ENCODE results near the gene CTBP2. TPM values are rescaled to one million over a fixed set of nuclear protein-coding genes. Genes with fewer than 3 reads are reported as not detected.
A peak's percentile ranks its signal among the peaks of the same experiment; 100 is the strongest.

Gene CTBP2
- total RNA-seq, 2 donors from 2014 or later: 107 to 142 TPM

GRCh38 chr10:125133696-125134482, 26.5 kb downstream of the CTBP2 start:
- DNase-seq (no peak), ATAC-seq (no peak)
- intact Hi-C loops (cut with DNase I, micrococcal nuclease): no loop called here

DNA sequence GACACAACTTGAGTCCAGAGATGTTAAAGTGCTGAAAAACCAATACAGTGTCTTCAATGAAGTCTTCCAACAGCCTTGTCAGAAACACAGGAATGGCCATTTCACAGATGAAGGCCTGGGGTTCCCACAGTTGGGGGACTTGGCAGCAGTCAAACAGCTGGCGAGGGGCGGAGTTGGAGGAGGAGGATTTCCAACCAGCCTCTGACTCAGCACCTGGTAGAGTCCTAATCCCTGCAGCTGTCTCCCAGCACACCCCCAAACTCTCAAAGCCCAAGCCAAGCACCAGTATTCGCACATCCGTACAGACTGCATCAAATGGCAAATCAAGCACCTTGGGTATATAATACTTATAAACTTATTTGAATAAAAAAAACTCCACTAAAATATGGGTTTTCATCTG, 28.0 kb downstream of the CTBP2 start:
- intact Hi-C loops (cut with DNase I, micrococcal nuclease): no loop called here
- ATAC-seq: no peak
- DNase-seq: peak in 1 of 2 donors; percentile 13

- DNase-seq: no peak
- ATAC-seq: no peak
- intact Hi-C loops (cut with DNase I, micrococcal nuclease): no loop called here
Measured at GRCh38 chr10:125130916-125131315, 29.4 kb downstream of the CTBP2 start.

GRCh38 chr10:125130260-125130659, 30.1 kb downstream of the CTBP2 start:
- intact Hi-C loops (cut with DNase I, micrococcal nuclease): no loop called here
- DNase-seq (no peak), ATAC-seq (no peak)

- DNase-seq: no peak
- no peak for ATAC-seq
- intact Hi-C loops (cut with DNase I, micrococcal nuclease): no loop called here
Measured at GRCh38 chr10:125129076-125129458, 31.3 kb downstream of the CTBP2 start.

DNA sequence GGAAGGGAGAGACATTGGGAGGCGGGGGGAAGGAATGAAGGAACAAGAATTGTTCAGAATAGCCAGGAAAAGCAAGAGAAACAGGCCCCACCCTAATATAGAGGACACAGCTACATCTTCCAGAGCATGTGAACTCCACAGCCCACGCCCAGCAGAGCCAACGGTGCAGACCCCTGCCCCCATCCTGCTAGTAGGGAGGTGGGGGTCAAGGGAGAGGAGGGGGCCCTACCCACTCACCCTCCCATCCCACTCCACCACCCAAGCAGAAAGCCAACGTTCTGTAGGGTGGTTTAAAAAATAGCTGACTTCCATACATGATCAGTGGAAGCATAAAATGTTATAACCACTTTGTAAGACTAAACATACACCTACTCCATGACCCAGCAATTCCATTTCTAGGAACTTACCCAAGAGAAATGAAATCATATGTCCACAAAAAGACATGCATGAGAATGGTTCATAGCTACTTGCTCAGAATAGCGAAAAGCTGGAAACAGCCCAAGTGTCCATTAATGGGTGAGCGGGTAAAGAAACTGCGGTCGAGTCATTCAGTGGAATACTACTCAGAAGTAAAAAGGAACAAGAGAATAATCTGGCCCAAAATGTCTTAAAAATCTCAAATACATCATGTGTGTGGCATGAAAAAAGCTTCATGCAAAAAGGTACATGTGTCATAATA, 31.8 kb downstream of the CTBP2 start:
- no peak for ATAC-seq
- no peak for DNase-seq
- intact Hi-C loops (cut with DNase I, micrococcal nuclease): no loop called here

DNA sequence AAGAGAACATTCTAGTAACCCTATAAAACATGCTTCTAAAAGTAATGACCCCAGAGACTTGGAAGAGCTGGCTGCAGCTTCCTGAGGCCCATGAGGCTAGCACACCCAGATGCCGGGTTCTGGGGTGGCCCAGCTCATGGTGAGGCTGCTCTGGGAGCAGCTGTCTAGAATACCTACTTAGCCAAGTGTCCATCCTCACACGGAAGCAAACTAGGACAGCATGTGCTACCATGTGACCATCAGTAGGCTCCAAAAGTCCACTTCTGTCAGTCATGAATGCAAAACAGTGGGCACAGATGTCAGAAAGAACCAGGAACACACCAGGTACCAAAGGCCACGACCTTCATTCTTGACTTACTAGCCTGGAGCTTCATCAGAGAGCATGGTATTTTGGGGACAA, 32.4 kb downstream of the CTBP2 start:
- intact Hi-C loops (cut with DNase I, micrococcal nuclease): no loop called here
- ATAC-seq: peak; percentile 15
- DNase-seq: no peak

- DNase-seq: no peak
- ATAC-seq: no peak
- intact Hi-C loops (cut with DNase I, micrococcal nuclease): no loop called here
Measured at GRCh38 chr10:125127110-125127509, 33.3 kb downstream of the CTBP2 start.

- intact Hi-C loops (cut with DNase I, micrococcal nuclease): no loop called here
- ATAC-seq: no peak
Measured at GRCh38 chr10:125125951-125126735, 34.2 kb downstream of the CTBP2 start.

GRCh38 chr10:125124907-125125306, 35.5 kb downstream of the CTBP2 start:
- DNase-seq (peak in 1 of 2 donors; percentile 23), ATAC-seq (peak; percentile 14)
- intact Hi-C loops (cut with DNase I, micrococcal nuclease): no loop called here

More at GRCh38 chr10:125125951-125126735, 34.2 kb downstream of the CTBP2 start:
- DNase-seq: no peak

DNA sequence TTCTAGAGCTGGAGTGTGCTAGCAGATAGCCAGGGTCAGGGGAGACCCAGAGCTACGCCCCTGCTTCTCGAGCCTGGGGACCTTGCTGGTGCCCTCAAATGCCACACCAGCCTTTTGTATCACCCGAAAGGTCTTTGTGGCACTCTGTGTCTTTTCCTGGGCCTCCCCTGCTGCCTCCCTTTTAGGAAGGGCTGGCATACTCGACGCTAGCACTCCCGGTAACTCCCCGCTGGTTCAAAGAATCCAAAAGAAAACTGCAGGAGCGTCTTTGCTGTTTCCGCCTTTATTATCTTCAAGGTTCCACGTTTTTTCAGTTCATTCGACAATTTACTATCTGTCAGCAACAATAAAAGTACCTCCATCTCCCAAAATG, 36.3 kb downstream of the CTBP2 start:
- no peak for DNase-seq
- ATAC-seq: peak; percentile 13
- intact Hi-C loops (cut with DNase I, micrococcal nuclease): no loop called here

DNA sequence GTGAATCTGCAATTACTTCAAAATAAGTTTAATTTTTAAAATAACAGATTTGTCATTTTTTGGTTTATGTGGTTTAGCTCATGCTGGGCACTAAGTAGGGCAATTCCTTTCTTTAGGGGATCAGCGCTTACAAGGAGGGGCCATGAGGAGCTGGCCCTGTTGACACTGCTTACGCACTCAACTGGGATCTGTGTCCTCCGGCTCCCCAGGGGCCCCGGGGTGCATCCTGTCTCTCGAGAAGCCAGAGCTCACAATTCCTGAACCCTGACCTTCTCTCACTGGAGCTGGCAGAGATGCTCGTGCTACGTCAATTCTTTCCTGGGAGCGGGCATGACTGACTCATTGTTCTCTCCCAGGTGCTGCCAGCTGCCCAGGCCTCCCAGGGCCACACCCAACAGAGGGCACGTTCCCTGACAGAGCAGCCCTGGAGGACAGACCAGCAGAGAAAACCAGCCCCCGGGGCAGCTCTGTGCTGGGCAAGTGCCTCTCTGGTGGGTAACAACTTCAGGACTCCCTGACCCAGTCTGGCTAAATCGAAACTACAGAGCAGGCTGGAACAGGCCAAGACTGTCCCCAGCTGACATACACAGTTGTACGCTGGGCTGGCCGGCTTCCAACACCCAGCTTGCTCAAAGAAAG, 36.8 kb downstream of the CTBP2 start:
- intact Hi-C loops (cut with DNase I, micrococcal nuclease): no loop called here
- ATAC-seq (peak; percentile 91), DNase-seq (peak; percentile 86 to 93)

DNA sequence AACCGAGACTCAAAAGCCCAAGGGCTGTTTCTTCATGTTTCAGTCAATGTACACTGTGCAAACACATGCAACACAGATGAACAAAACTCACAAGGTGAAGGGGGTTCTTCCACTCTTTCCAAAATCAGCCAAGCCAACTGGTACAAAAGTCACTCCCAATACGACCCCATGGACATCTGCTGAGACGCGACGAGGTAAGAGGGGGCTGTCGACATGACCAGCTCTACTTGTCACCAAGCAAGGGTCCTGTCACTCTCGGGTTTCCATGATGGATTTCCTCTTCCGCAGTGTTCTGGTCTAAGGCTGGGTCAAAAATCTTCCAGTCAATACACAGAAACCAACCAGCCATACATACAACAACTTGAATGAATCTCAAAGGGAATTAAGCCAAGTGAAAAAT, 37.8 kb downstream of the CTBP2 start:
- DNase-seq (no peak), ATAC-seq (no peak)
- intact Hi-C loops (cut with DNase I, micrococcal nuclease): no loop called here

DNA sequence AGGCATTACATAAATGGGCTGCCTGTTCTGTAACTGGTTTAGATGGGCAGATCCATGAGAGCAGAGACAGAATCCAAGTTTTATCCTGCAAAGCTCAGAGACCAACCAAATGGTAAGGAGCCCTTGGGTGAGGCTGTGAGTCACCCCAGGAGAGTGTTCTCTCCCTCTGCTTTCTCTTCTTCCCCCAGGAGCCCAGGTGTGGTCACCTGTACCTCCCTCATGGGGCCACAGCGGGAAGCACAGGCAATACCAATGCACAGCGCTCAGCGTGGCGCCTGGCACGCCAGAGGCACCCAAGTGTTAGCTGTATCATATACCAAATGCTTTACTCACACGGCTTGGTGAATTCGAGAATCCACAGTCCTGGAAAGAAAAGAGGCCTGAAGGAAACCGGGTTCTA, 39.4 kb downstream of the CTBP2 start:
- intact Hi-C loops (cut with DNase I, micrococcal nuclease): no loop called here
- ATAC-seq: peak; percentile 25
- DNase-seq: peak in 1 of 2 donors; percentile 36

GRCh38 chr10:125120053-125120710, 40.2 kb downstream of the CTBP2 start:
- DNase-seq: peak in 1 of 2 donors; percentile 23
- intact Hi-C loops (cut with DNase I, micrococcal nuclease): no loop called here
- ATAC-seq: peak; percentile 36

DNA sequence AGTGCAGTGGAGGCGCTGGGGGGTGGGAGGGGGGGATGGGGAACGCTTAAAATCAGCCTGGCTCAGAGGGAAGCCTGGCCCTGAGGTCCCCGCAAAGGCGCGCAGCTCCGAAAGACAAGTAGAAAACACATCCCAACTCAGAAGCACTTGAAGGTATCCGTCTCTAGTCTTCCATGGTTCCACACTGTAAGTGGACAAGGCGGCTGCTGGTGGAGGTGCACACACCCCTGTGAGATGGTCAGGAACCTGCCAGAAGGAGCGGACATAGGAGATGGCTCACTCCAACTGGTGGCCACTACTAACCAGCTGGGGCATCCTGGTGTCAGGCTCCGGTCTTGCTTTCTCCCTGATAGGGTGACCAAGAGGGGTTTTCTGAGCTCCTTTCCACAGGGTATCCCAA, 41.7 kb downstream of the CTBP2 start:
- no peak for ATAC-seq
- DNase-seq: peak in 1 of 2 donors; percentile 16
- intact Hi-C loops (cut with DNase I, micrococcal nuclease): no loop called here

- DNase-seq: peak; percentile 55 to 58
- intact Hi-C loops (cut with DNase I, micrococcal nuclease): no loop called here
- peak; percentile 52 for ATAC-seq
Measured at GRCh38 chr10:125118011-125118611, 42.3 kb downstream of the CTBP2 start.

GRCh38 chr10:125116652-125117310, 43.6 kb downstream of the CTBP2 start:
- DNase-seq (peak in 1 of 2 donors; percentile 21), ATAC-seq (no peak)
- intact Hi-C loops (cut with DNase I, micrococcal nuclease): no loop called here

All from left colon (tissue), 2 donors.